ENCODE data around the gene KCNJ2.
A peak's percentile ranks its signal among the peaks of the same experiment; 100 is the strongest.

The KCNJ2 gene

GRCh38 chr17:70168977-70169708 lies at the start of gene KCNJ2:
Gene KCNJ2 (plus strand): TSS chr17:70169532. CDS start chr17:70175040, 5,508 bp downstream.
- peaks cover 13% of the 10 kb centered on the region for H3K4me1 ChIP-seq (ENCODE audit: insufficient read depth, low read length)
- H3K4me3 ChIP-seq (ENCODE audit: low read depth in 1 of 2, low read length in 2 of 2) = peak within 1 kb of the TSS; percentile 70 to 84
- H3K9ac ChIP-seq (ENCODE audit: low read length) = peak within 1 kb of the TSS; percentile 25
- no peaks in the 10 kb centered on the region for H3K36me3 ChIP-seq (ENCODE audit: insufficient read depth, low read length)
- peaks cover 0 to 8% of the 10 kb centered on the region in 2 donors for H3K27me3 ChIP-seq (ENCODE audit: control insufficient read depth in 1 of 2, insufficient read depth in 2 of 2, low read length in 2 of 2)
- no peaks in the 10 kb centered on the region for H3K9me3 ChIP-seq (ENCODE audit: low read length)
- H3K27ac ChIP-seq (ENCODE audit: low read depth, low read length) = peak within 1 kb of the TSS; percentile 88

DNA sequence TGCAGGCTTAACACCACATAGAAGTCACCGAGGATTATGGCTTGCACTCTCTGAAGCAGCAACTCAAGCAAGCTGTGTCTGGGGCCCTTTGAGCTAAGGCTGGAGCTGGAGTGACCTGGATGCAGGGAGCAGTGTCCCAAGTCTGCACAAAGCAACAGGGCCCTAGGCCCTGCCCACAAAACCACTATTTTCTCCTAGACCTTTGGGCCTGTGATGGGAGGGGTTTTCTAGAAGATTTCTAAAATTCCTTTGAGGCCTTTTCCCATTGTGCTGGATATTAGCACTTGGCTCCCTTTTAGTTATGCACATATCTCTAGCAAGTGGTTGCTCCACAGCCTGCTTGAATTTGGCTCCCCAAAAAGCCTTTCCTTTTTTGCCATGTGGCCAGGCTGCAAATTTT lies 49.8 kb upstream of the KCNJ2 start:
- Histone ChIP-seq H3K27me3 (ENCODE audit: control insufficient read depth in 1 of 2, insufficient read depth in 2 of 2, low read length in 2 of 2) (no peaks in the 10 kb centered on the region), H3K27ac (ENCODE audit: low read depth, low read length) (no peak overlapping the region), H3K36me3 (ENCODE audit: insufficient read depth, low read length) (no peaks in the 10 kb centered on the region), H3K4me1 (ENCODE audit: insufficient read depth, low read length) (peaks cover 7% of the 10 kb centered on the region), H3K9ac (ENCODE audit: low read length) (no peak overlapping the region), H3K9me3 (ENCODE audit: low read length) (no peaks in the 10 kb centered on the region), H3K4me3 (ENCODE audit: low read depth in 1 of 2, low read length in 2 of 2) (no peak overlapping the region)

DNA sequence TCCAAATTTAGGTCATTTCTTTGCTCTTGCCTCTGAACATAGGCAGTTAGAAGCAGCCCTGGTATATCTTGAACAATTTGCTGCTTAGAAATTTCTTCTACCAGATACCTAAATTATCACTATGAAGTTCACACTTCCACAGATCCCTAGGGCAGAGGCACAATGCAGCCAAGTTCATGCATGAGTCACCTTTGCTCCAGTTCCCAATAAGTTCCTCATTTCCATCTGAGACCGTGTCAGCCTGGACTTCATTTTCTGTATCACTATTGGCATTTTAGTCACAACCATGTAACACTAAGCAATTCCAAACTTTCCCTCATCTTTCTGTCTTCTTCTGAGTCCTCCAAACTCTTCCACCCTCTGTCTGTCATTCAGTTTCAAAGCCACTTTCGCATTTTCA lies 49.3 kb upstream of the KCNJ2 start:
- no peaks in the 10 kb centered on the region for H3K36me3 ChIP-seq (ENCODE audit: insufficient read depth, low read length)
- no peak overlapping the region for H3K4me3 ChIP-seq (ENCODE audit: low read depth in 1 of 2, low read length in 2 of 2)
- no peaks in the 10 kb centered on the region for H3K27me3 ChIP-seq (ENCODE audit: control insufficient read depth in 1 of 2, insufficient read depth in 2 of 2, low read length in 2 of 2)
- H3K4me1 ChIP-seq (ENCODE audit: insufficient read depth, low read length) = peaks cover 2% of the 10 kb centered on the region
- no peak overlapping the region for H3K9ac ChIP-seq (ENCODE audit: low read length)
- no peaks in the 10 kb centered on the region for H3K9me3 ChIP-seq (ENCODE audit: low read length)
- no peak overlapping the region for H3K27ac ChIP-seq (ENCODE audit: low read depth, low read length)

GRCh38 chr17:70120425-70120824 lies 48.9 kb upstream of the KCNJ2 start:
- Histone ChIP-seq H3K4me3 (ENCODE audit: low read depth in 1 of 2, low read length in 2 of 2) (no peak overlapping the region), H3K9ac (ENCODE audit: low read length) (no peak overlapping the region), H3K27ac (ENCODE audit: low read depth, low read length) (no peak overlapping the region), H3K4me1 (ENCODE audit: insufficient read depth, low read length) (no peaks in the 10 kb centered on the region), H3K27me3 (ENCODE audit: control insufficient read depth in 1 of 2, insufficient read depth in 2 of 2, low read length in 2 of 2) (no peaks in the 10 kb centered on the region), H3K9me3 (ENCODE audit: low read length) (no peaks in the 10 kb centered on the region), H3K36me3 (ENCODE audit: insufficient read depth, low read length) (no peaks in the 10 kb centered on the region)

- no peak overlapping the region for H3K27ac ChIP-seq (ENCODE audit: low read depth, low read length)
These were observed 48.2 kb upstream of the KCNJ2 start for GRCh38 chr17:70121126-70121525.

DNA sequence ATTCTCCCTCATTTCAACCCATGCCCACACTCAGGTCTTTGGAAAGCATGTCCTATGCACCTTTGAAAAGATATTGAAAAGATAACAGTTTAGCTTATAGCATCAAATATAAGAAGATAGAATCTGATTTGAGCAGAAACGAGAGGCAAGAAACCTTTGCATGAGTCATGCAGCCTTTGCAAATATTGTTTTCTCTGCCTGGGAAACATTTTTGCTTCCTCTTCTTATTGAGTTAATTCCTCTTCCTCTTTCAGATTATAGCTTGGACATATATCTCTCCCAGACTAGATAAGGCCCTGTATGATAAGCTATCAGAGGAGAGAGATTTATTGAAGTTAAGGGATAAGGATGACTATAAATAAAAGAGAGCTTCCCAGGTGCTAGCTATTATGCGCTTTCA lies 46.1 kb upstream of the KCNJ2 start:
- no peaks in the 10 kb centered on the region for H3K4me1 ChIP-seq (ENCODE audit: insufficient read depth, low read length)

More at GRCh38 chr17:70121126-70121525, 48.2 kb upstream of the KCNJ2 start:
- no peaks in the 10 kb centered on the region for H3K4me1 ChIP-seq (ENCODE audit: insufficient read depth, low read length)
- H3K4me3 ChIP-seq (ENCODE audit: low read depth in 1 of 2, low read length in 2 of 2) = no peak overlapping the region
- H3K9me3 ChIP-seq (ENCODE audit: low read length) = no peaks in the 10 kb centered on the region
- no peaks in the 10 kb centered on the region for H3K36me3 ChIP-seq (ENCODE audit: insufficient read depth, low read length)
- H3K9ac ChIP-seq (ENCODE audit: low read length) = no peak overlapping the region
- H3K27me3 ChIP-seq (ENCODE audit: control insufficient read depth in 1 of 2, insufficient read depth in 2 of 2, low read length in 2 of 2) = no peaks in the 10 kb centered on the region

GRCh38 chr17:70124723-70125122 lies 44.6 kb upstream of the KCNJ2 start:
- Histone ChIP-seq H3K4me3 (ENCODE audit: low read depth in 1 of 2, low read length in 2 of 2) (no peak overlapping the region), H3K4me1 (ENCODE audit: insufficient read depth, low read length) (no peaks in the 10 kb centered on the region), H3K27me3 (ENCODE audit: control insufficient read depth in 1 of 2, insufficient read depth in 2 of 2, low read length in 2 of 2) (no peaks in the 10 kb centered on the region), H3K9me3 (ENCODE audit: low read length) (no peaks in the 10 kb centered on the region), H3K36me3 (ENCODE audit: insufficient read depth, low read length) (no peaks in the 10 kb centered on the region), H3K27ac (ENCODE audit: low read depth, low read length) (no peak overlapping the region), H3K9ac (ENCODE audit: low read length) (no peak overlapping the region)

More for the DNA sequence above, 46.1 kb upstream of the KCNJ2 start:
- no peak overlapping the region for H3K4me3 ChIP-seq (ENCODE audit: low read depth in 1 of 2, low read length in 2 of 2)
- no peak overlapping the region for H3K9ac ChIP-seq (ENCODE audit: low read length)
- no peak overlapping the region for H3K27ac ChIP-seq (ENCODE audit: low read depth, low read length)
- no peaks in the 10 kb centered on the region for H3K27me3 ChIP-seq (ENCODE audit: control insufficient read depth in 1 of 2, insufficient read depth in 2 of 2, low read length in 2 of 2)
- no peaks in the 10 kb centered on the region for H3K36me3 ChIP-seq (ENCODE audit: insufficient read depth, low read length)
- no peaks in the 10 kb centered on the region for H3K9me3 ChIP-seq (ENCODE audit: low read length)

GRCh38 chr17:70127221-70127873 lies 42.0 kb upstream of the KCNJ2 start:
- Histone ChIP-seq H3K4me3 (ENCODE audit: low read depth in 1 of 2, low read length in 2 of 2) (no peak overlapping the region), H3K36me3 (ENCODE audit: insufficient read depth, low read length) (no peaks in the 10 kb centered on the region), H3K4me1 (ENCODE audit: insufficient read depth, low read length) (no peaks in the 10 kb centered on the region), H3K9ac (ENCODE audit: low read length) (no peak overlapping the region), H3K27ac (ENCODE audit: low read depth, low read length) (no peak overlapping the region), H3K9me3 (ENCODE audit: low read length) (no peaks in the 10 kb centered on the region), H3K27me3 (ENCODE audit: control insufficient read depth in 1 of 2, insufficient read depth in 2 of 2, low read length in 2 of 2) (no peaks in the 10 kb centered on the region)

DNA sequence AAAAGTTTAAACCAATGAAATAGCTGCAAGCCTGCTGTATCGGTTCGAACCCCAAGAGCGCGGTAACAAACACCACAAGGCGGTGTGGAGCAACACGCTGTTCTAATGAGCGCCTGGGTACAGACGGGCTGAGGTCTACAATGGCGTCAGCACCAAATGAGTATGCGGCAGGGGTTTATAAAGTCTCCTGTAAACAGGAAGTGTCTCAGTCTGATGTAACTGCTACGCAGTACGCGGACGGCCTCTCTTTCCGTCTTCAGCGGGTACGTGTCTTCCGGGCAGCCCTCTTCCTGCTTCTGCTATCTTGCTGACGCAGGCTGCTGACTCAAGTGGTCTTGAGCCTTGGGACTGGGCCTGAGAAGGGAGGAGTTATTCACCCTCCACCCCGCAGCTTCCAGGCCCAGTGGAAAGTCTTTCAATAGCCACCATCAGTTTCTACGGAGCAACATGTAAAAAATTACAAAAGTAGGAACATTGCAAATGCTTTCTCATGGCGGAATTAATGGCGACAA lies 40.5 kb upstream of the KCNJ2 start:
- H3K27me3 ChIP-seq (ENCODE audit: control insufficient read depth in 1 of 2, insufficient read depth in 2 of 2, low read length in 2 of 2) = no peaks in the 10 kb centered on the region
- no peak overlapping the region for H3K4me3 ChIP-seq (ENCODE audit: low read depth in 1 of 2, low read length in 2 of 2)
- H3K4me1 ChIP-seq (ENCODE audit: insufficient read depth, low read length) = no peaks in the 10 kb centered on the region
- H3K27ac ChIP-seq (ENCODE audit: low read depth, low read length) = no peak overlapping the region
- H3K36me3 ChIP-seq (ENCODE audit: insufficient read depth, low read length) = no peaks in the 10 kb centered on the region
- H3K9me3 ChIP-seq (ENCODE audit: low read length) = no peaks in the 10 kb centered on the region
- H3K9ac ChIP-seq (ENCODE audit: low read length) = no peak overlapping the region

DNA sequence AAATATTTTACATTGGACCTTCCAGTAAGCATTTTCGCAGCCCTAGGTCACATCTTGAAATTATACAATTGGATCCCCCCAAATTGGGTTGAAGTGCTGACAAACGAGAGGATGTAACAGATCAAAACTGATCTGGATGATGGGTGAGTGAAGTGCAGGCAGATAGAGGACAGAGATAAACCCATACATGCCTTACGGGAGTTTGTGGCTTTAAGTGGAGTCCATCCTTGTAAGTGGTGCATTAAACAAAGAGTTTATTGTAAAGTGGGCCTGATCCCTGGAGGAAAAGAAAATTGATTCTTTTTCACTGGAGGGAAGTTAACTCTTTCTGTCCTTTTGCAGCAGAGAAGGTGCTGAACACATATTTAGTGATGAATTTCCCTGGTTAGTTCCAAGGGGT lies 39.0 kb upstream of the KCNJ2 start:
- no peak overlapping the region for H3K4me3 ChIP-seq (ENCODE audit: low read depth in 1 of 2, low read length in 2 of 2)
- H3K27ac ChIP-seq (ENCODE audit: low read depth, low read length) = no peak overlapping the region
- no peaks in the 10 kb centered on the region for H3K9me3 ChIP-seq (ENCODE audit: low read length)
- H3K36me3 ChIP-seq (ENCODE audit: insufficient read depth, low read length) = no peaks in the 10 kb centered on the region
- H3K9ac ChIP-seq (ENCODE audit: low read length) = no peak overlapping the region
- no peaks in the 10 kb centered on the region for H3K27me3 ChIP-seq (ENCODE audit: control insufficient read depth in 1 of 2, insufficient read depth in 2 of 2, low read length in 2 of 2)
- no peaks in the 10 kb centered on the region for H3K4me1 ChIP-seq (ENCODE audit: insufficient read depth, low read length)

GRCh38 chr17:70132505-70132904 lies 36.8 kb upstream of the KCNJ2 start:
- Histone ChIP-seq H3K9ac (ENCODE audit: low read length) (no peak overlapping the region), H3K9me3 (ENCODE audit: low read length) (no peaks in the 10 kb centered on the region), H3K27ac (ENCODE audit: low read depth, low read length) (no peak overlapping the region), H3K27me3 (ENCODE audit: control insufficient read depth in 1 of 2, insufficient read depth in 2 of 2, low read length in 2 of 2) (no peaks in the 10 kb centered on the region), H3K4me3 (ENCODE audit: low read depth in 1 of 2, low read length in 2 of 2) (no peak overlapping the region), H3K36me3 (ENCODE audit: insufficient read depth, low read length) (no peaks in the 10 kb centered on the region), H3K4me1 (ENCODE audit: insufficient read depth, low read length) (peaks cover 1% of the 10 kb centered on the region)
